ENCODE measurements around the gene EPHB2. TPM values are rescaled to one million over a fixed set of nuclear protein-coding genes. Genes with fewer than 3 reads are reported as not detected.

Gene EPHB2
- total and polyA plus RNA-seq, 7 experiments from 2014 or later: 0.27 to 2.2 (median 0.49) TPM; not detected in 3

DNA sequence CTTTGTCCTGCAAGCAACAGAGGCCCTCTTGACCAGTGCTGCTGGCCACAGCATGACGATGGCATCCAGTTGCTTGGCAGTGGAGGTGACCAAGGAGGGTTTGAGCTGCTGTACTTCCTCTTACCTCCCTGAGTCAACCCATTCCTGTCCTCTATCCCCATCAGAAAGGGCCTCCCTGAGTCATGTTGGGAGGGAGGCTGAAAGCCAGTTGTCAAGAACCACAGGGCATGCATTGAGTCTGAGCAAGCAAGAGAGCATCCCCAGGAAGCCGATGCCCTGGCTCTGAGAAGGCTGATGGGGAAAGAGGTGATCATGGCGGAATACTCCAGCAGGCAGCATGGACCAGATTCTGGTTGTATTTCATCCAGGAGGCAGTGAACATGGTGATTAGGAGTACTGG, 192.5 kb downstream of the EPHB2 start:
- no peak overlapping the region for H3K4me3 Mint-ChIP-seq
- CTCF ChIA-PET: no interaction called here
- peaks cover 1 to 24% (median 8%) of the 10 kb centered on the region in 5 donors for H3K27me3 Mint-ChIP-seq
- H3K27ac Mint-ChIP-seq: no peak overlapping the region
- Histone ChIP-seq H3K4me3 (ENCODE audit: low read length) (no peak overlapping the region), H3K27me3 (ENCODE audit: control insufficient read depth in 2 of 2, insufficient read depth in 2 of 2, low read length in 2 of 2) (no peaks in the 10 kb centered on the region), H3K27ac (ENCODE audit: low read depth, low read length) (no peak overlapping the region), H3K9me3 (ENCODE audit: control insufficient read depth in 2 of 3, low read length in 3 of 3) (no peaks in the 10 kb centered on the region), H3K36me3 (ENCODE audit: control insufficient read depth in 2 of 3, insufficient read depth in 3 of 3, low read length in 3 of 3) (no peaks in the 10 kb centered on the region), H3K4me1 (ENCODE audit: control insufficient read depth in 2 of 2, insufficient read depth in 2 of 2, low read length in 2 of 2) (no peaks in the 10 kb centered on the region)
- DNase-seq: no peak
- no peaks in the 10 kb centered on the region for H3K4me1 Mint-ChIP-seq
- intact Hi-C loops (cut with micrococcal nuclease): no loop called here
- peaks cover 0 to under 1% (median 0%) of the 10 kb centered on the region in 11 donors for H3K9me3 Mint-ChIP-seq
- ATAC-seq: no peak
- POLR2A ChIA-PET: no interaction called here
- no peaks in the 10 kb centered on the region for H3K36me3 Mint-ChIP-seq

DNA sequence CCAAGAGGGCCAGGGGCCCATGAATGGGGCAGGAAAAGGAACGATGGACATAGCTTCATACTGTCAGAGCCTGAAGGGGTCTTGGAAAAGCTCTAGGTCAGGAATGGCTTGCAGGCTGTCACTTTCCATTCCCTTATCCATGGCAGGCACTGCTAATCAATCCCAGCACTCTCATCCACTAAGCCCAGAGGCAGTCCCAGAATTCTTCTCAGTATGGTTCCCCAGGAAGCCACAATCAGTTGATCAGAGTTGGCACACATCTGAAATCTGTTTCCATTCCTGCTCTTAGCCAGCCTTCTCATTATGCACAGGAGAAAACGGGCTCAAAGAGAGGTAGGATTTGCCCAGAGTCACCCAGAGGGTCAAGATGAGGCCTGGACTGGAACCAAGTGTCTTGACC, 196.3 kb downstream of the EPHB2 start:
- ATAC-seq: no peak

DNA sequence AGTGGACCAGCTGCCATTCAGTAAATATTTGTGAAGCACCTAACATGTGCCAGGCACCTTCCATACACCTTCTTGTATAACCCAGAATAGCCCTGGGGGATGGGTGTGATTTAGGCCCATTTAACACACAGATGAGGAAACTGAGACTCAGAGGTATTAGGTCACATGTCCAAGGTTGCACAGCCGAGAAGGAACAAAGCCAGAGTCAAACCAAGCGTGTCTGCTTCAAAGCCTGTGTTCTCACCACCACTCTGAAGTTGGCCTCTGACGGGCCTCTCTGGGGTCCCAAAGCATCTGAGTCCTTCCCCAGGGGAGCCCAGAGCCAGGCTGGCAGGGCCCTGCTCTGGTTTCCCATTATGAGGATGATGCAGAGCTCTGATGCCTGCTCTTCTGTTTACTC, 196.9 kb downstream of the EPHB2 start:
- Histone ChIP-seq H3K4me3 (ENCODE audit: low read length) (no peak overlapping the region), H3K9me3 (ENCODE audit: control insufficient read depth in 2 of 3, low read length in 3 of 3) (no peaks in the 10 kb centered on the region), H3K4me1 (ENCODE audit: control insufficient read depth in 2 of 2, insufficient read depth in 2 of 2, low read length in 2 of 2) (no peaks in the 10 kb centered on the region), H3K36me3 (ENCODE audit: control insufficient read depth in 2 of 3, insufficient read depth in 3 of 3, low read length in 3 of 3) (no peaks in the 10 kb centered on the region), H3K27me3 (ENCODE audit: control insufficient read depth in 2 of 2, insufficient read depth in 2 of 2, low read length in 2 of 2) (no peaks in the 10 kb centered on the region), H3K27ac (ENCODE audit: low read depth, low read length) (no peak overlapping the region)
- CTCF ChIA-PET: no interaction called here
- no peak overlapping the region for H3K4me3 Mint-ChIP-seq
- H3K27me3 Mint-ChIP-seq: peaks cover 0 to 6% (median 0%) of the 10 kb centered on the region in 5 donors
- no peaks in the 10 kb centered on the region for H3K4me1 Mint-ChIP-seq
- DNase-seq (no peak), ATAC-seq (no peak)
- no peak overlapping the region for H3K27ac Mint-ChIP-seq
- no peaks in the 10 kb centered on the region for H3K36me3 Mint-ChIP-seq
- no peaks in the 10 kb centered on the region for H3K9me3 Mint-ChIP-seq
- intact Hi-C loops (cut with micrococcal nuclease): no loop called here
- POLR2A ChIA-PET: no interaction called here

More for the DNA sequence above, 196.3 kb downstream of the EPHB2 start:
- Mint-ChIP-seq H3K4me3 (no peak overlapping the region), H3K9me3 (no peaks in the 10 kb centered on the region), H3K27me3 (peaks cover 0 to 11% (median 0%) of the 10 kb centered on the region in 5 donors), H3K4me1 (no peaks in the 10 kb centered on the region), H3K27ac (no peak overlapping the region), H3K36me3 (no peaks in the 10 kb centered on the region)
- no peaks in the 10 kb centered on the region for H3K36me3 ChIP-seq (ENCODE audit: control insufficient read depth in 2 of 3, insufficient read depth in 3 of 3, low read length in 3 of 3)
- intact Hi-C loops (cut with micrococcal nuclease): no loop called here
- H3K4me3 ChIP-seq (ENCODE audit: low read length): no peak overlapping the region
- no peaks in the 10 kb centered on the region for H3K27me3 ChIP-seq (ENCODE audit: control insufficient read depth in 2 of 2, insufficient read depth in 2 of 2, low read length in 2 of 2)
- POLR2A ChIA-PET: no interaction called here
- H3K4me1 ChIP-seq (ENCODE audit: control insufficient read depth in 2 of 2, insufficient read depth in 2 of 2, low read length in 2 of 2): no peaks in the 10 kb centered on the region
- CTCF ChIA-PET: no interaction called here
- H3K27ac ChIP-seq (ENCODE audit: low read depth, low read length): no peak overlapping the region
- H3K9me3 ChIP-seq (ENCODE audit: control insufficient read depth in 2 of 3, low read length in 3 of 3): no peaks in the 10 kb centered on the region
- DNase-seq: no peak

DNA sequence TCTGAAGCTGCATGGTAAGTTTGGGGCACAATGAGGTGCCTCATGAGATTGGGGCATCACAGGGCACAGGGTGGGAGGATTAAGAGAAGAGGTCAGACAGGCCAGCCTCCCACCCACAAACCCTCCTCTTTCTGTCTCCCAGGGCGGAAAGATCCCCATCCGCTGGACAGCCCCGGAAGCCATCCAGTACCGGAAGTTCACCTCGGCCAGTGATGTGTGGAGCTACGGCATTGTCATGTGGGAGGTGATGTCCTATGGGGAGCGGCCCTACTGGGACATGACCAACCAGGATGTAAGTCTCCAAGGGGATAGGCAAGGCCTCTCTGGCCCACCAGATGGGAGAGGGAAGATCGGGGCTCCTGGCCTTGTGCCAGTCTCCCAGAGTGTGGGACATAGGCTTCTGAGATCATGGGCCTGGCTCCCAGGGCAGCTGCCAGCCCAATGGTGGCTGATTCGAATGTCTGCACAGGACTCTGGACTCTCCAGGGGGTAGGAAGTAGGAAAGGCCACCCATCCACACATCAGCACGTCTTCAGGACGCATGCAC, 198.3 kb downstream of the EPHB2 start:
- Histone ChIP-seq H3K9me3 (ENCODE audit: control insufficient read depth in 2 of 3, low read length in 3 of 3) (no peaks in the 10 kb centered on the region), H3K27ac (ENCODE audit: low read depth, low read length) (no peak overlapping the region), H3K36me3 (ENCODE audit: control insufficient read depth in 2 of 3, insufficient read depth in 3 of 3, low read length in 3 of 3) (no peaks in the 10 kb centered on the region), H3K27me3 (ENCODE audit: control insufficient read depth in 2 of 2, insufficient read depth in 2 of 2, low read length in 2 of 2) (no peaks in the 10 kb centered on the region), H3K4me3 (ENCODE audit: low read length) (no peak overlapping the region), H3K4me1 (ENCODE audit: control insufficient read depth in 2 of 2, insufficient read depth in 2 of 2, low read length in 2 of 2) (no peaks in the 10 kb centered on the region)
- intact Hi-C loops (cut with micrococcal nuclease): no loop called here
- no peak for ATAC-seq
- Mint-ChIP-seq H3K27ac (no peak overlapping the region), H3K9me3 (no peaks in the 10 kb centered on the region), H3K27me3 (no peaks in the 10 kb centered on the region), H3K4me3 (no peak overlapping the region), H3K36me3 (no peaks in the 10 kb centered on the region), H3K4me1 (no peaks in the 10 kb centered on the region)
- ChIA-PET CTCF (no interaction called here), POLR2A (no interaction called here)
- no peak for DNase-seq

DNA sequence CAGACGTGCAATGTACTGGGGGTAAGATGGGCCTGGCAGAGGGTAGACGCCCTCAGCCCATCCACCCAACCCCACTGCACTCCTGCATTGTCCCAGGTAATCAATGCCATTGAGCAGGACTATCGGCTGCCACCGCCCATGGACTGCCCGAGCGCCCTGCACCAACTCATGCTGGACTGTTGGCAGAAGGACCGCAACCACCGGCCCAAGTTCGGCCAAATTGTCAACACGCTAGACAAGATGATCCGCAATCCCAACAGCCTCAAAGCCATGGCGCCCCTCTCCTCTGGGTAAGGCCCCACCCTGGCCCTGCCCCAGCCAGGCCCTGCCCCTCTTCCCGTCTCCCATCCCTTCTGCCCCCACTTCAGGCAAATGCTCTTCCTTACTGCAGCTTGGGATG, 199.6 kb downstream of the EPHB2 start:
- peaks cover 0 to 9% (median 0%) of the 10 kb centered on the region in 5 donors for H3K27me3 Mint-ChIP-seq
- Histone ChIP-seq H3K27me3 (ENCODE audit: control insufficient read depth in 2 of 2, insufficient read depth in 2 of 2, low read length in 2 of 2) (no peaks in the 10 kb centered on the region), H3K9me3 (ENCODE audit: control insufficient read depth in 2 of 3, low read length in 3 of 3) (no peaks in the 10 kb centered on the region), H3K4me1 (ENCODE audit: control insufficient read depth in 2 of 2, insufficient read depth in 2 of 2, low read length in 2 of 2) (no peaks in the 10 kb centered on the region), H3K4me3 (ENCODE audit: low read length) (no peak overlapping the region), H3K36me3 (ENCODE audit: control insufficient read depth in 2 of 3, insufficient read depth in 3 of 3, low read length in 3 of 3) (no peaks in the 10 kb centered on the region), H3K27ac (ENCODE audit: low read depth, low read length) (no peak overlapping the region)
- DNase-seq (no peak), ATAC-seq (no peak)
- ChIA-PET POLR2A (no interaction called here), CTCF (no interaction called here)
- H3K36me3 Mint-ChIP-seq: no peaks in the 10 kb centered on the region
- H3K4me3 Mint-ChIP-seq: no peak overlapping the region
- H3K9me3 Mint-ChIP-seq: no peaks in the 10 kb centered on the region
- no peaks in the 10 kb centered on the region for H3K4me1 Mint-ChIP-seq
- H3K27ac Mint-ChIP-seq: no peak overlapping the region
- intact Hi-C loops (cut with micrococcal nuclease): loop anchor here in 1 of 2 donors (10.0 kb wide), 1 partner anchor 315 kb away; no protein-coding TSS in a partner anchor

DNA sequence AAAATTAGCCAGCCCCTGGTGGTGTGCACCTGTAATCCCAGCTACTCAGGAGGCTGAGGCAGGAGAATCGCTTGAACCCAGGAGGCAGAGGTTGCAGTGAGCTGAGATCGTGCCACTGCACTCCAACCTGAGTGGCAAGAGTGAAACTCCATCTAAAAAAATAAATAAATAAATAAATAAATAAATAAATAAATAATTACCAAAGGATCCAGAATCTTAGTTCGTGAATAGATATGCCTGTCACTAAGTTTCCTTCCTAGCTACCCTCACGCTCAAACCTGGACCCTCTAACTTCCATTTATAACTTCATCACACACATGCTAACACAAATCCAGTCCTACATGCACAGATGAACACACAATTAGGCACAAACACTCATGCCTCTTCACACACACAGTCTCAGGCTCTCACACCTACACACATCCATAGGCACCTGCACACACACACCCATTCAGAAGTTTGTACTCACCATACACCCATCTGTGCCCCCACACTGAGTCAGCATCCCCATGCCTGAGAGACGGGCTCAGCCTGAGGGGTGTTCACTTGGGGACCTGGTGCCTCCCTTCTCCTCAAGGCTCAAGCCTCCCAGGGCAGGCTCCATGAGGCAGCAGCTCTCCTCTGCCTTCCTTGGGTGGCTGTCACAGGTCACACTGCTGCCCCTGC, 200.5 kb downstream of the EPHB2 start:
- H3K36me3 Mint-ChIP-seq: no peaks in the 10 kb centered on the region
- H3K4me3 ChIP-seq (ENCODE audit: low read length): no peak overlapping the region
- intact Hi-C loops (cut with micrococcal nuclease): loop anchor here in 1 of 2 donors (10.0 kb wide), 1 partner anchor 316 kb away; no protein-coding TSS in a partner anchor

DNA sequence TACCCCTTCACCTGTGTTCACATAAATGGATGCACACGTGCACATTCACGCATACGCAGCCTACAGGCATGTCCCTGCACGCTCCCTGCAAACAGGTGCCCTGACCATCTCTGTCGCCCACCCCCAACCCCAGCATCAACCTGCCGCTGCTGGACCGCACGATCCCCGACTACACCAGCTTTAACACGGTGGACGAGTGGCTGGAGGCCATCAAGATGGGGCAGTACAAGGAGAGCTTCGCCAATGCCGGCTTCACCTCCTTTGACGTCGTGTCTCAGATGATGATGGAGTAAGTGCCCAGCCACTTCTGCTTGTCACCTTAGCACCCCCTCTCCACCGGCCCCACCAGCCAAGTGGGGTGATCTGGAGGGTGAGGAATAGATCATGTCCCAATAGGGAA, 201.7 kb downstream of the EPHB2 start:
- POLR2A ChIA-PET: no interaction called here
- H3K4me1 Mint-ChIP-seq: no peaks in the 10 kb centered on the region
- intact Hi-C loops (cut with micrococcal nuclease): loop anchor here in 1 of 2 donors (10.0 kb wide), 1 partner anchor 318 kb away; no protein-coding TSS in a partner anchor
- Histone ChIP-seq H3K27me3 (ENCODE audit: control insufficient read depth in 2 of 2, insufficient read depth in 2 of 2, low read length in 2 of 2) (no peaks in the 10 kb centered on the region), H3K4me1 (ENCODE audit: control insufficient read depth in 2 of 2, insufficient read depth in 2 of 2, low read length in 2 of 2) (no peaks in the 10 kb centered on the region), H3K9me3 (ENCODE audit: control insufficient read depth in 2 of 3, low read length in 3 of 3) (no peaks in the 10 kb centered on the region), H3K27ac (ENCODE audit: low read depth, low read length) (no peak overlapping the region), H3K4me3 (ENCODE audit: low read length) (no peak overlapping the region), H3K36me3 (ENCODE audit: control insufficient read depth in 2 of 3, insufficient read depth in 3 of 3, low read length in 3 of 3) (no peaks in the 10 kb centered on the region)
- CTCF ChIA-PET: no interaction called here
- H3K27me3 Mint-ChIP-seq: peaks cover 0 to 16% (median 0%) of the 10 kb centered on the region in 5 donors
- ATAC-seq: no peak
- H3K9me3 Mint-ChIP-seq: no peaks in the 10 kb centered on the region
- no peaks in the 10 kb centered on the region for H3K36me3 Mint-ChIP-seq
- no peak overlapping the region for H3K4me3 Mint-ChIP-seq
- no peak overlapping the region for H3K27ac Mint-ChIP-seq
- no peak for DNase-seq

More for the DNA sequence above, 200.5 kb downstream of the EPHB2 start:
- Histone ChIP-seq H3K27me3 (ENCODE audit: control insufficient read depth in 2 of 2, insufficient read depth in 2 of 2, low read length in 2 of 2) (no peaks in the 10 kb centered on the region), H3K9me3 (ENCODE audit: control insufficient read depth in 2 of 3, low read length in 3 of 3) (no peaks in the 10 kb centered on the region), H3K27ac (ENCODE audit: low read depth, low read length) (no peak overlapping the region), H3K36me3 (ENCODE audit: control insufficient read depth in 2 of 3, insufficient read depth in 3 of 3, low read length in 3 of 3) (no peaks in the 10 kb centered on the region), H3K4me1 (ENCODE audit: control insufficient read depth in 2 of 2, insufficient read depth in 2 of 2, low read length in 2 of 2) (no peaks in the 10 kb centered on the region)
- ATAC-seq: no peak
- no peaks in the 10 kb centered on the region for H3K4me1 Mint-ChIP-seq
- H3K9me3 Mint-ChIP-seq: no peaks in the 10 kb centered on the region
- H3K27me3 Mint-ChIP-seq: peaks cover 0 to 16% (median 0%) of the 10 kb centered on the region in 5 donors
- no peak overlapping the region for H3K4me3 Mint-ChIP-seq
- no peak overlapping the region for H3K27ac Mint-ChIP-seq
- ChIA-PET POLR2A (no interaction called here), CTCF (no interaction called here)
- no peak for DNase-seq

Data from naive thymus-derived CD4-positive, alpha-beta T cell (primary cell).